Measurements from ENCODE around the gene SLC22A5. TPM values are rescaled to one million over a fixed set of nuclear protein-coding genes. Genes with fewer than 3 reads are reported as not detected.

Gene SLC22A5
- total RNA-seq, 1 experiment from 2014 or later = 20.2 TPM

- no peaks in the 10 kb centered on the region for H3K9me3 ChIP-seq
- H3K27ac Mint-ChIP-seq (ENCODE audit: unreplicated experiment) = no peak overlapping the region
- H3K9me3 Mint-ChIP-seq (ENCODE audit: unreplicated experiment) = no peaks in the 10 kb centered on the region
- TF ChIP-seq CTCF (IDR thresholded peaks at IDR 0.05; ENCODE audit: insufficient read depth in 1 of 2, low read depth in 1 of 2, low read length in 1 of 2, severe bottlenecking in 1 of 2, unreplicated experiment in 1 of 2) = no peak
- H3K27me3 Mint-ChIP-seq (ENCODE audit: insufficient read depth, unreplicated experiment) = no peaks in the 10 kb centered on the region
- no peak overlapping the region for H3K4me3 ChIP-seq (ENCODE audit: low read depth, low read length)
- intact Hi-C loops (cut with micrococcal nuclease; ENCODE audit: unreplicated experiment) = no loop called here
- CTCF ChIA-PET = interaction anchor here (0.9 to 1.0 kb wide), 2 partner anchors 49 to 80 kb away, joined by 4 read pairs; no protein-coding TSS in a partner anchor
- BruUV-seq (replicated peaks) = no TSS peak
- no peaks in the 10 kb centered on the region for H3K36me3 ChIP-seq (ENCODE audit: control insufficient read depth, insufficient read depth, low read length)
- H3K4me1 ChIP-seq = peaks cover 17% of the 10 kb centered on the region
- no peaks in the 10 kb centered on the region for H3K27me3 ChIP-seq (replicated peaks; ENCODE audit: control insufficient read depth, insufficient read depth, low read length)
- POLR2A ChIA-PET = interaction anchor here (1.1 kb wide), 1 partner anchor 70 kb away, joined by 3 read pairs; the partner anchor contains the start of gene IRF1
- no peak for DNase-seq
- peaks cover 15% of the 10 kb centered on the region for H3K4me1 Mint-ChIP-seq (ENCODE audit: low read depth, unreplicated experiment)
- H3K36me3 Mint-ChIP-seq (ENCODE audit: insufficient read depth, unreplicated experiment) = peaks cover 6% of the 10 kb centered on the region
- H3K4me3 Mint-ChIP-seq (ENCODE audit: unreplicated experiment) = no peak overlapping the region
These were observed 51.3 kb downstream of the SLC22A5 start for GRCh38 chr5:132420706-132421272.

GRCh38 chr5:132421462-132421861, 52.0 kb downstream of the SLC22A5 start:
- Histone ChIP-seq H3K4me1 (peaks cover 18% of the 10 kb centered on the region), H3K36me3 (ENCODE audit: control insufficient read depth, insufficient read depth, low read length) (no peaks in the 10 kb centered on the region), H3K4me3 (ENCODE audit: low read depth, low read length) (no peak overlapping the region), H3K9me3 (no peaks in the 10 kb centered on the region), H3K27me3 (replicated peaks; ENCODE audit: control insufficient read depth, insufficient read depth, low read length) (no peaks in the 10 kb centered on the region)
- ChIA-PET CTCF (no interaction called here), POLR2A (no interaction called here)
- Mint-ChIP-seq H3K4me1 (ENCODE audit: low read depth, unreplicated experiment) (peaks cover 15% of the 10 kb centered on the region), H3K27ac (ENCODE audit: unreplicated experiment) (no peak overlapping the region), H3K4me3 (ENCODE audit: unreplicated experiment) (no peak overlapping the region), H3K27me3 (ENCODE audit: insufficient read depth, unreplicated experiment) (no peaks in the 10 kb centered on the region), H3K9me3 (ENCODE audit: unreplicated experiment) (no peaks in the 10 kb centered on the region), H3K36me3 (ENCODE audit: insufficient read depth, unreplicated experiment) (peaks cover 6% of the 10 kb centered on the region)
- BruUV-seq (replicated peaks) = no TSS peak
- intact Hi-C loops (cut with micrococcal nuclease; ENCODE audit: unreplicated experiment) = no loop called here
- no peak for TF ChIP-seq CTCF (IDR thresholded peaks at IDR 0.05; ENCODE audit: insufficient read depth in 1 of 2, low read depth in 1 of 2, low read length in 1 of 2, severe bottlenecking in 1 of 2, unreplicated experiment in 1 of 2)
- DNase-seq = no peak

GRCh38 chr5:132422720-132423437, 53.4 kb downstream of the SLC22A5 start:
- Mint-ChIP-seq H3K4me3 (ENCODE audit: unreplicated experiment) (no peak overlapping the region), H3K36me3 (ENCODE audit: insufficient read depth, unreplicated experiment) (peaks cover 6% of the 10 kb centered on the region), H3K4me1 (ENCODE audit: low read depth, unreplicated experiment) (peaks cover 17% of the 10 kb centered on the region), H3K27ac (ENCODE audit: unreplicated experiment) (peak overlapping the region; percentile 14), H3K27me3 (ENCODE audit: insufficient read depth, unreplicated experiment) (no peaks in the 10 kb centered on the region), H3K9me3 (ENCODE audit: unreplicated experiment) (no peaks in the 10 kb centered on the region)
- H3K4me1 ChIP-seq = peaks cover 32% of the 10 kb centered on the region
- POLR2A ChIA-PET = interaction anchor here (0.5 to 1.0 kb wide), 5 partner anchors 28 to 828 kb away, joined by 3 to 7 read pairs (median 3); partner anchors contain the start of genes IRF1 and SLC22A4
- intact Hi-C loops (cut with micrococcal nuclease; ENCODE audit: unreplicated experiment) = no loop called here
- BruUV-seq (replicated peaks) = no TSS peak
- H3K9me3 ChIP-seq = no peaks in the 10 kb centered on the region
- peak; percentile 67 to 80 for DNase-seq
- no peaks in the 10 kb centered on the region for H3K36me3 ChIP-seq (ENCODE audit: control insufficient read depth, insufficient read depth, low read length)
- H3K4me3 ChIP-seq (ENCODE audit: low read depth, low read length) = no peak overlapping the region
- H3K27me3 ChIP-seq (replicated peaks; ENCODE audit: control insufficient read depth, insufficient read depth, low read length) = no peaks in the 10 kb centered on the region
- CTCF ChIA-PET = interaction anchor here (0.8 to 1.3 kb wide), 6 partner anchors 11 to 104 kb away, joined by 3 to 4 read pairs (median 4); no protein-coding TSS in a partner anchor
- TF ChIP-seq CTCF (IDR thresholded peaks at IDR 0.05; ENCODE audit: insufficient read depth in 1 of 2, low read depth in 1 of 2, low read length in 1 of 2, severe bottlenecking in 1 of 2, unreplicated experiment in 1 of 2) = no peak
